Parathyroid adenoma (tissue), 2 donors: Measurements from ENCODE around the gene ARPC1B.

Experiments
- H2AFZ ChIP-seq: fragments of 300-600 bp; sonication (generic); one replicate; pipeline ENCODE4 v1.7.0; 2017; ENCODE audit warnings: antibody characterized with exemption, mild to moderate bottlenecking
- H3K27ac ChIP-seq: fragments of 300-600 bp; sonication (generic); one replicate; pipeline ENCODE4 v1.7.0; 2017
- H3K27me3 ChIP-seq: fragments of 300-600 bp; sonication (generic); one replicate; pipeline ENCODE4 v1.7.0; 2017; ENCODE audit warnings: low read length; ENCODE audit not compliant: control insufficient read depth, insufficient read depth
- H3K36me3 ChIP-seq: fragments of 300-600 bp; sonication (generic); one replicate; pipeline ENCODE4 v1.7.0; 2017; ENCODE audit warnings: low read length; ENCODE audit not compliant: control insufficient read depth, insufficient read depth
- H3K4me1 ChIP-seq: fragments of 300-600 bp; sonication (generic); one replicate; pipeline ENCODE4 v1.7.0; 2017; ENCODE audit warnings: control low read depth
- H3K4me2 ChIP-seq: fragments of 300-600 bp; sonication (generic); one replicate; pipeline ENCODE4 v1.7.0; 2017; ENCODE audit warnings: low read length
- H3K4me3 ChIP-seq: fragments of 300-600 bp; sonication (generic); one replicate; pipeline ENCODE4 v1.7.0; 2017; ENCODE audit warnings: low read depth, low read length
- H3K79me2 ChIP-seq: fragments of 300-600 bp; sonication (generic); one replicate; pipeline ENCODE4 v1.7.0; 2017; ENCODE audit warnings: control low read depth
- H3K9ac ChIP-seq: fragments of 300-600 bp; sonication (generic); one replicate; pipeline ENCODE4 v1.7.0; 2017; ENCODE audit warnings: mild to moderate bottlenecking
- H3K9me3 ChIP-seq: fragments of 300-600 bp; sonication (generic); one replicate; pipeline ENCODE4 v1.7.0; 2017; ENCODE audit warnings: low read length; ENCODE audit not compliant: control insufficient read depth
- TF ChIP-seq, protein P1 (sequence below): fragments of 300-600 bp; sonication (generic); IDR thresholded peaks from one replicate; pipeline ENCODE4 v1.7.0; 2017; ENCODE audit warnings: antibody characterized with exemption, mild to moderate bottlenecking
- donor health status: primary hyperparathyroidism.

Gene ARPC1B

DNA sequence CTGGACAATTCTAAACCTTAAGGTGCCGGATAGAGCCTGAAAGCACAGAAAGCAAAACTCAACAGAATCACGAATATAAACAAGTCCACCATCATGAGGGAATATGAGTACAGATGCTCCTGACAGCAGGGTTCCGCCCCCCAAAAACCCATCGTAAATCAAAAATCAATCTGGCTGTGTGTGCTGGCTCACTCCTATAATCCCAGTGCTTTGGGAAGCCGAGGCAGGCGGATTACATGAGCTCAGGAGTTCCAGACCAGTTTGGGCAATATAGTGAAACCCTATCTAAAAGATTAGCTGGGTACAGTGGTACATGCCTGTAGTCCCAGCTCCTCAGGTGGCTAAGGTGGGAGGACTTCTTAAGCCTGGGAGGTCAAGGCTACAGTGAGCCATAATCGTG lies 46.5 kb downstream of the ARPC1B start:
- H3K9ac ChIP-seq, result no peak overlapping the region
- no peaks in the 10 kb centered on the region for H3K36me3 ChIP-seq
- no peak overlapping the region for H3K27ac ChIP-seq

DNA sequence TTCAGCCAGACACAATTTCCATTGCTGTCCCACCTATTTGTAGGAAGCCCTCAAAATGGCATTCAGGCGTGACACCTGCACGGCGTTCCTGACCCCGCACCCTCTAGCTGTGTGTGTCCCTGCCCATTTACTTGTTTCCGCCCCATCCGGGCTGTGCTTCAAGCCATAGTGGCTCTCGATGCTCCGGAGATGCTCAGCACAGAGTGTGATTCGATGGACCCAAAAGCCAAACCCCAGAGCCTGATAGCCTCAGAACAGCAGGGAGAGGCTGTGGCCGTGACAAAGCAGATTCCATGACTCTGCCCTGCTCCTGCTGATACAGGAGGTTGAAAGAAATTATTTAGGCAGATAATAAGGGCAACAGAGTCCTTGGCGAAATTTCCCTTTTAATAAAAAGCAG lies 47.7 kb downstream of the ARPC1B start:
- Histone ChIP-seq H3K4me3 (no peak overlapping the region), H3K4me1 (no peaks in the 10 kb centered on the region), H2AFZ (no peak overlapping the region), H3K9ac (no peak overlapping the region), H3K27me3 (no peaks in the 10 kb centered on the region), H3K79me2 (peaks cover 7% of the 10 kb centered on the region), H3K27ac (no peak overlapping the region), H3K9me3 (no peaks in the 10 kb centered on the region), H3K4me2 (no peak overlapping the region), H3K36me3 (no peaks in the 10 kb centered on the region)
- TF ChIP-seq, protein P1, sequence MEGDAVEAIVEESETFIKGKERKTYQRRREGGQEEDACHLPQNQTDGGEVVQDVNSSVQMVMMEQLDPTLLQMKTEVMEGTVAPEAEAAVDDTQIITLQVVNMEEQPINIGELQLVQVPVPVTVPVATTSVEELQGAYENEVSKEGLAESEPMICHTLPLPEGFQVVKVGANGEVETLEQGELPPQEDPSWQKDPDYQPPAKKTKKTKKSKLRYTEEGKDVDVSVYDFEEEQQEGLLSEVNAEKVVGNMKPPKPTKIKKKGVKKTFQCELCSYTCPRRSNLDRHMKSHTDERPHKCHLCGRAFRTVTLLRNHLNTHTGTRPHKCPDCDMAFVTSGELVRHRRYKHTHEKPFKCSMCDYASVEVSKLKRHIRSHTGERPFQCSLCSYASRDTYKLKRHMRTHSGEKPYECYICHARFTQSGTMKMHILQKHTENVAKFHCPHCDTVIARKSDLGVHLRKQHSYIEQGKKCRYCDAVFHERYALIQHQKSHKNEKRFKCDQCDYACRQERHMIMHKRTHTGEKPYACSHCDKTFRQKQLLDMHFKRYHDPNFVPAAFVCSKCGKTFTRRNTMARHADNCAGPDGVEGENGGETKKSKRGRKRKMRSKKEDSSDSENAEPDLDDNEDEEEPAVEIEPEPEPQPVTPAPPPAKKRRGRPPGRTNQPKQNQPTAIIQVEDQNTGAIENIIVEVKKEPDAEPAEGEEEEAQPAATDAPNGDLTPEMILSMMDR, result no peak

More for the DNA sequence above, 46.5 kb downstream of the ARPC1B start:
- Histone ChIP-seq H3K4me1 (no peaks in the 10 kb centered on the region), H3K9me3 (no peaks in the 10 kb centered on the region), H3K79me2 (peaks cover 7% of the 10 kb centered on the region), H3K27me3 (no peaks in the 10 kb centered on the region), H2AFZ (no peak overlapping the region), H3K4me2 (no peak overlapping the region), H3K4me3 (no peak overlapping the region)
- TF ChIP-seq, protein P1, result no peak

DNA sequence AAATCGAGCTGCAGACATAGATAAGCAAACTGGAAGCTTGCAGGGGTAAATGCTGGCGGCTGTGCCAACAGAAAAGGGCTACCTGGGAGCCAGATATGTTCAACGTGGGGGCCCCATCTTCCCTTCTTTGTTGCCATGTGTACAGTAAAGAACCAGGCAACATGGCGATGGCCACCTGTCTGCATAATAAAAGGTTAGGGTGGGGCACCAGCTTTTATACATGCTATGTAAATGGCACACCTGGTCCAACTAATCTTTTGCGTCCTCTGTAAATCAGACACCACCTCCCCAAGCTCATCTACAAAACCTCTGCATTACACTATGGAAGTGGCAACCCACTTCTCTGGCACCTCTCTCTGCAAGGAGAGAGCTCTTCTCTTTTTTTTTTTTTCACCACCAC lies 48.1 kb downstream of the ARPC1B start:
- Histone ChIP-seq H3K4me2 (no peak overlapping the region), H3K36me3 (no peaks in the 10 kb centered on the region), H3K4me1 (no peaks in the 10 kb centered on the region), H3K79me2 (peaks cover 2% of the 10 kb centered on the region), H3K9me3 (no peaks in the 10 kb centered on the region), H3K4me3 (no peak overlapping the region), H3K27ac (no peak overlapping the region), H2AFZ (no peak overlapping the region), H3K9ac (no peak overlapping the region), H3K27me3 (no peaks in the 10 kb centered on the region)
- TF ChIP-seq, protein P1, result no peak

DNA sequence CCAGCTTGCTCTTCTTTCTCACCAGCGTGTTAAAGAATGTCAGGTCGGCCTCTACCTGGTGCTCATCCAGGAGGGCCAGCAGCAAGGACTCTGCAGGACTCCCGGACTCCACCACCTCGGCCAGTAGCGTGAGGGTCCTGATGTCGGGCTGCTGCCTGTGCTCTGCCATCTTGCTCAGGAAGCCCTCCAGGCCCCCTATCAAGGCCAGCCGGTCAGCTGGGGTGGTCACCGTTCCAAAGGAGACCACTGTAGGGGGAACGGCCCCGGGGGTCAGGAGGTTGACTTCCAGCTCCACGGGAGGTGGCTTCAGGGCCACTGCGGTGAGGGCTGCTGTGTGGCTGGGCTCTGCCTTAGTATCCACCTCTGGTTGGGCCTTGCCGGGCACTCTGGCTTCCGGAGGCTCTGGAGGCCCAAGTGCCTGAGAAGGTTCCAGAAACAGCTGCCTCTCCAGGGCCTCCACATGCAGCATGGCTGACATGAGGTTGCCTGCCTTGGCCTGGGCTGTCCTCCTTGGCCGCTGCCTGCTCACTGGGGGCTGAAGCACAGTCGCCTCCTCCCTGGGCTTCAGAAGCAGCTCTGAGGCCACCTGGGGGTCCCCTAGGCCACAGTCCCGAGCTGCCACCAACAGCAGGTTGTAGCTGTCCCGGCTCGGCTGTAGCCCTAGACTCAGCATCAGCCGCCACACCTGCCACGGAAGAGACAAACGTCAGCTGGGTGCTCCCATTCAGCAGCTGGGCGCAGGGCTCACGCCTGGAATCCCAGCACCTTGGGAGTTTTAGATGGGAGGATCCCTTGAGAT lies 50.6 kb downstream of the ARPC1B start:
- Histone ChIP-seq H3K79me2 (no peaks in the 10 kb centered on the region), H3K9ac (no peak overlapping the region), H3K4me3 (no peak overlapping the region), H3K27me3 (no peaks in the 10 kb centered on the region), H3K36me3 (no peaks in the 10 kb centered on the region), H3K4me2 (no peak overlapping the region), H3K4me1 (no peaks in the 10 kb centered on the region), H3K9me3 (no peaks in the 10 kb centered on the region), H3K27ac (no peak overlapping the region), H2AFZ (no peak overlapping the region)
- TF ChIP-seq, protein P1, result no peak

DNA sequence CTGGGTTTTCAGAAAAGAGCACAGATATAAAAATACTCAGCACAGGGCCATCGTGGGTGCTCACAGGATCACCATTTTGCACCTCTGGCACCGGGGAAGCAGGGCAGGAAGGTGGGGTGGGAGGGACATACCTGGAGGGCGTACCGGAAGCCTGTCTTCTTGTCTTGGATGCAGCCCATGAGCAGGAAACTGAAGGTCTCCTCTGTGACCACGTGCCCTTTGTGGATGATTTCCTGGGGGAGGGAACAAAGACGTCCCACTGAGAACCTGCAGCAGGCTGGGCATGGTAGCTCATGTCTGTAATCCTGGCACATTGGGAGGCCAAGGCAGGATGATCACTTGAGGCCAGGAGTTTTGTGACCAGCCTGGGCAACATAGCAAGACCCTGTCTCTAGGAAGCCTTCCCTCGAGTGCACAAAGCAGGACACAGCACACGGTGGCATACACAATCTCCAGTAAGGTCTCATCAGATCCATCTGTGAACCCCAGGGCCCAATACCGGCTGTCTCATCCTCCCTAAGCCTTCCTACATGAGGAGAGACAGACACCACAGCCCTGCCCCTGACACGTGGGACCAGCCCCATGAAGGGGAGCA lies 54.5 kb downstream of the ARPC1B start:
- H3K4me2 ChIP-seq, result no peak overlapping the region
- H2AFZ ChIP-seq, result no peak overlapping the region
- H3K9me3 ChIP-seq, result no peaks in the 10 kb centered on the region
- no peak overlapping the region for H3K27ac ChIP-seq
- no peaks in the 10 kb centered on the region for H3K36me3 ChIP-seq
- no peaks in the 10 kb centered on the region for H3K27me3 ChIP-seq
- no peaks in the 10 kb centered on the region for H3K79me2 ChIP-seq
- H3K9ac ChIP-seq, result no peak overlapping the region
- TF ChIP-seq, protein P1, result no peak
- no peak overlapping the region for H3K4me3 ChIP-seq
- no peaks in the 10 kb centered on the region for H3K4me1 ChIP-seq
